Pancreas (tissue), 10 donors: ENCODE results near the gene CCSER1. TPM values are rescaled to one million over a fixed set of nuclear protein-coding genes. Genes with fewer than 3 reads are reported as not detected.

Experiments used
- ATAC-seq, 4 donors: fragments of 200-7000 bp; cut with Tn5 transposase; one replicate each; pipeline versions ENCODE4 v1.8.0 to v1.9.1; 2020; ENCODE audit warnings: mild to moderate bottlenecking in 4 of 4, moderate library complexity in 4 of 4
- DNase-seq, 6 donors: peaks; one replicate each; pipeline ENCODE4 v3.0.0-alpha.2; 2020
- FAIRE-seq: peaks from 2 replicates; lab custom pipeline; 2012; peaks lifted over from hg19 to GRCh38; lab: Jason Lieb, UNC
- H3K27ac ChIP-seq, 4 donors: fragments of 200-600 bp; sonication (generic); 1 replicate in 3 of 4; 2 replicates in 1 of 4; pipeline versions ENCODE4 v1.5.0 to v1.8.0; 2020
- H3K27me3 ChIP-seq, 4 donors: fragments of 200-600 bp; one replicate each; pipeline ENCODE4 v1.8.0; 2021
- H3K36me3 ChIP-seq, 3 donors: fragments of 200-600 bp; sonication (generic) in 1 of 3; one replicate each; pipeline versions ENCODE4 v1.5.0 to v1.8.0; 2020 to 2021
- H3K4me1 ChIP-seq, 3 donors: fragments of 200-600 bp; one replicate each; pipeline ENCODE4 v1.8.0; 2021
- H3K4me3 ChIP-seq, 4 donors: fragments of 200-600 bp; sonication (generic) in 2 of 4; one replicate each; pipeline versions ENCODE4 v1.5.0 to v1.8.0; 2020 to 2021
- H3K9me3 ChIP-seq, 4 donors: fragments of 200-600 bp; one replicate each; pipeline ENCODE4 v1.8.0; 2021
- WGBS, 2 donors: extraction: QIAGEN DNeasy Blood & Tissue Kit; methylation state at CpG; one replicate each; pipeline ENCODE4 v1.1.7; 2013; 5-methylcytosine and 5-hydroxymethylcytosine counted together
- intact Hi-C, 3 donors: fragments of 100-400 bp; cut with DNase I; formaldehyde crosslinking; loops; one replicate each; pipeline versions ENCODE4 v1.11.1 to v1.14.2; 2022
- polyA plus RNA-seq, 2 donors: library from polyadenylated mRNA; stranded (reverse); fragments of 200-250 nt; gene quantifications; one replicate each; pipeline ENCODE4 v1.2.3, GENCODE V29; 2013
- total RNA-seq, 6 donors: library from RNA; stranded (reverse); fragmentation: NEBNext Ultra II Directional in 4 of 6; extraction: Animal tissue kit (Norgen Biotek cat#: 25700) in 4 of 6; gene quantifications; one replicate each; pipeline versions ENCODE4 v1.2.1 to v1.2.4, GENCODE V29; 2021 to 2023
- TF ChIP-seq, protein P1 (sequence below), 4 donors: fragments of 200-600 bp; sonication (generic) in 3 of 4; IDR thresholded peaks; one replicate each; pipeline versions ENCODE4 v1.5.0 to v1.8.0; 2021; ENCODE audit warnings: antibody characterized with exemption in 4 of 4
- donor health status: healthy with polysubstance abuse.
- donor health status: DM: no; HTN: no; CAD: no; lungs with moderate emphysema.
- donor health status: DM: no; HTN: no; CAD: no.
- donor health status: control.
- donor health status: control.
- donor health status: Bipolar disorder and iron deficiency.
- donor health status: DM: yes; HTN: yes; CAD: no.
- donor health status: DM: no; HTN: no; CAD: no.
- donor health status: DM: no; HTN: no; CAD: no.
- donor health status: DM: yes; HTN: yes; CAD: no.

CCSER1 gene
- total and polyA plus RNA-seq, 8 donors: 0.99 to 12.7 (median 5.1) TPM

GRCh38 chr4:91284480-91284879, 1157.3 kb downstream of the CCSER1 start:
- peaks cover 0 to 6% (median 5%) of the 10 kb centered on the region in 3 donors for H3K4me1 ChIP-seq
- intact Hi-C loops: no loop called here
- no peak overlapping the region for H3K4me3 ChIP-seq
- WGBS, 2 donors: 91 to 94% methylated on average over 3 of the region's 3 CpGs
- H3K27ac ChIP-seq: no peak overlapping the region
- no peaks in the 10 kb centered on the region for H3K27me3 ChIP-seq
- ATAC-seq (no peak), FAIRE-seq (no peak), DNase-seq (no peak)
- no peaks in the 10 kb centered on the region for H3K36me3 ChIP-seq
- TF ChIP-seq, protein P1, sequence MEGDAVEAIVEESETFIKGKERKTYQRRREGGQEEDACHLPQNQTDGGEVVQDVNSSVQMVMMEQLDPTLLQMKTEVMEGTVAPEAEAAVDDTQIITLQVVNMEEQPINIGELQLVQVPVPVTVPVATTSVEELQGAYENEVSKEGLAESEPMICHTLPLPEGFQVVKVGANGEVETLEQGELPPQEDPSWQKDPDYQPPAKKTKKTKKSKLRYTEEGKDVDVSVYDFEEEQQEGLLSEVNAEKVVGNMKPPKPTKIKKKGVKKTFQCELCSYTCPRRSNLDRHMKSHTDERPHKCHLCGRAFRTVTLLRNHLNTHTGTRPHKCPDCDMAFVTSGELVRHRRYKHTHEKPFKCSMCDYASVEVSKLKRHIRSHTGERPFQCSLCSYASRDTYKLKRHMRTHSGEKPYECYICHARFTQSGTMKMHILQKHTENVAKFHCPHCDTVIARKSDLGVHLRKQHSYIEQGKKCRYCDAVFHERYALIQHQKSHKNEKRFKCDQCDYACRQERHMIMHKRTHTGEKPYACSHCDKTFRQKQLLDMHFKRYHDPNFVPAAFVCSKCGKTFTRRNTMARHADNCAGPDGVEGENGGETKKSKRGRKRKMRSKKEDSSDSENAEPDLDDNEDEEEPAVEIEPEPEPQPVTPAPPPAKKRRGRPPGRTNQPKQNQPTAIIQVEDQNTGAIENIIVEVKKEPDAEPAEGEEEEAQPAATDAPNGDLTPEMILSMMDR (IDR thresholded peaks at IDR 0.05): no peak
- no peaks in the 10 kb centered on the region for H3K9me3 ChIP-seq

- 92 to 94% methylated on average over 2 of the region's 2 CpGs for WGBS, 2 donors
- Histone ChIP-seq H3K36me3 (no peaks in the 10 kb centered on the region), H3K9me3 (no peaks in the 10 kb centered on the region), H3K27ac (no peak overlapping the region), H3K27me3 (no peaks in the 10 kb centered on the region), H3K4me3 (no peak overlapping the region), H3K4me1 (peaks cover 0 to 6% (median 5%) of the 10 kb centered on the region in 3 donors)
- FAIRE-seq (no peak), ATAC-seq (no peak), DNase-seq (no peak)
- TF ChIP-seq, protein P1 (IDR thresholded peaks at IDR 0.05): no peak
- intact Hi-C loops: no loop called here
These were observed 1158.3 kb downstream of the CCSER1 start for GRCh38 chr4:91285487-91285886.

GRCh38 chr4:91288702-91289311, 1161.6 kb downstream of the CCSER1 start:
- no peaks in the 10 kb centered on the region for H3K27me3 ChIP-seq
- H3K4me1 ChIP-seq: peaks cover 0 to 6% (median 5%) of the 10 kb centered on the region in 3 donors
- TF ChIP-seq, protein P1 (IDR thresholded peaks at IDR 0.05): no peak
- H3K36me3 ChIP-seq: no peaks in the 10 kb centered on the region
- no peak overlapping the region for H3K4me3 ChIP-seq
- WGBS, 2 donors: 34 to 42% methylated on average over 2 of the region's 2 CpGs
- intact Hi-C loops: no loop called here
- DNase-seq (peak in 3 of 6 donors; percentile 11 to 35 (median 23)), FAIRE-seq (no peak), ATAC-seq (peak; percentile 94 to 98 (median 96))
- H3K27ac ChIP-seq: peak overlapping the region in 3 of 4 donors; percentile 12 to 73 (median 56)
- no peaks in the 10 kb centered on the region for H3K9me3 ChIP-seq

- intact Hi-C loops: no loop called here
- FAIRE-seq: no peak
- no peaks in the 10 kb centered on the region for H3K9me3 ChIP-seq
- 92 to 93% methylated on average over 3 of the region's 3 CpGs for WGBS, 2 donors
- TF ChIP-seq, protein P1 (IDR thresholded peaks at IDR 0.05): no peak
- no peak overlapping the region for H3K4me3 ChIP-seq
- H3K4me1 ChIP-seq: no peaks in the 10 kb centered on the region
- no peaks in the 10 kb centered on the region for H3K27me3 ChIP-seq
- H3K27ac ChIP-seq: no peak overlapping the region
- no peak for DNase-seq
- H3K36me3 ChIP-seq: no peaks in the 10 kb centered on the region
- ATAC-seq: no peak
These were observed 1171.0 kb downstream of the CCSER1 start for GRCh38 chr4:91298156-91298700.

DNA sequence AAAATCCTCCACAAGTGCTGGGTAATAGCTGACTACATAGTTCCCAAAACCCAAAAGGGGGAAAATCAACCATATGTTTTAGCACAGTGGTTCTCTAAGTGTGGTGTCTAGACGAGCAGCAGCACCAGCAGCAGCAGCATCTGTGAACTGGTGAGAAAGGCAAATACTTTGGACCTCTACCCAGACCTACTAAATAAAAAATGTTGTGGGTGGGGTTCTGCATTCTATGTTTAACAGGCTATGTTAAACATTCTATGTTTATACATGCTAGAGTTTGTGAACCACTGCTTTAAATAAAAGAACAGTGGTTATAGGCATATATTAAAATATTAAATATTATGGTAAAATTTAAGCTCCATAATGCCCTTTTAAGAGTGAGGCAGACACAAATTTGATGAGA, 1171.6 kb downstream of the CCSER1 start:
- Histone ChIP-seq H3K27ac (no peak overlapping the region), H3K9me3 (no peaks in the 10 kb centered on the region), H3K36me3 (no peaks in the 10 kb centered on the region), H3K4me3 (no peak overlapping the region), H3K27me3 (no peaks in the 10 kb centered on the region), H3K4me1 (no peaks in the 10 kb centered on the region)
- DNase-seq (no peak), ATAC-seq (no peak), FAIRE-seq (no peak)
- TF ChIP-seq, protein P1 (IDR thresholded peaks at IDR 0.05): no peak
- intact Hi-C loops: no loop called here
- 78 to 83% methylated on average over 1 of the region's 1 CpG for WGBS, 2 donors
